ENCODE results near the gene CLCNKA. TPM values are rescaled to one million over a fixed set of nuclear protein-coding genes. Genes with fewer than 3 reads are reported as not detected.

The CLCNKA gene
- total and polyA plus RNA-seq, 3 donors from 2014 or later, result 6.5 to 9.9 (median 6.9) TPM

- Histone ChIP-seq H3K4me1 (peaks cover 16% of the 10 kb centered on the region), H3K36me3 (ENCODE audit: low read depth, missing control alignments) (no peaks in the 10 kb centered on the region), H3K4me3 (no peak overlapping the region), H3K27ac (no peak overlapping the region), H3K9me3 (no peaks in the 10 kb centered on the region), H3K27me3 (no peaks in the 10 kb centered on the region)
- intact Hi-C loops (cut with DNase I; ENCODE audit: low total_unique reads), result no loop called here
- no peak for TF ChIP-seq CTCF (IDR thresholded peaks at IDR 0.05)
- no peak for TF ChIP-seq POLR2A (IDR thresholded peaks at IDR 0.05)
- 85 to 95% methylated on average over 5 of the region's 5 CpGs for WGBS, 2 donors
- no peak for DNase-seq
Observed at GRCh38 chr1:16072095-16072494, 50.3 kb downstream of the CLCNKA start.

GRCh38 chr1:16072616-16073484 lies 51.0 kb downstream of the CLCNKA start:
- no peaks in the 10 kb centered on the region for H3K27me3 ChIP-seq
- DNase-seq, result no peak
- H3K9me3 ChIP-seq, result no peaks in the 10 kb centered on the region
- peak overlapping the region in 1 of 2 donors; percentile 41 for H3K4me3 ChIP-seq
- intact Hi-C loops (cut with DNase I; ENCODE audit: low total_unique reads), result no loop called here
- TF ChIP-seq POLR2A (IDR thresholded peaks at IDR 0.05) (no peak), CTCF (IDR thresholded peaks at IDR 0.05) (no peak)
- 4 to 22% methylated on average over 13 to 17 of the region's 49 CpGs for WGBS, 2 donors
- no peaks in the 10 kb centered on the region for H3K36me3 ChIP-seq (ENCODE audit: low read depth, missing control alignments)
- H3K27ac ChIP-seq, result no peak overlapping the region
- peaks cover 16% of the 10 kb centered on the region for H3K4me1 ChIP-seq

GRCh38 chr1:16073490-16074119 lies 51.8 kb downstream of the CLCNKA start, which contains the start of gene FAM131C:
TSS of gene FAM131C (minus strand) at chr1:16073651. CDS start at chr1:16073442, 209 bp downstream.
- H3K27me3 ChIP-seq, result no peaks in the 10 kb centered on the region
- peak; percentile 26 for DNase-seq
- TF ChIP-seq POLR2A (IDR thresholded peaks at IDR 0.05), result no peak
- TF ChIP-seq CTCF (IDR thresholded peaks at IDR 0.05), result peak in 2 of 3 experiments; percentile 7 to 78
- WGBS, 2 donors, result 8 to 13% methylated on average over 10 to 18 of the region's 54 CpGs
- intact Hi-C loops (cut with DNase I; ENCODE audit: low total_unique reads), result no loop called here
- H3K36me3 ChIP-seq (ENCODE audit: low read depth, missing control alignments), result no peaks in the 10 kb centered on the region
- H3K27ac ChIP-seq, result no peak within 1 kb of the TSS
- H3K4me3 ChIP-seq, result peak within 1 kb of the TSS in 1 of 2 donors; percentile 41
- peaks cover 10% of the 10 kb centered on the region for H3K4me1 ChIP-seq
- H3K9me3 ChIP-seq, result no peaks in the 10 kb centered on the region

GRCh38 chr1:16074217-16074616 lies 52.4 kb downstream of the CLCNKA start:
- Histone ChIP-seq H3K27me3 (no peaks in the 10 kb centered on the region), H3K4me1 (peaks cover 13% of the 10 kb centered on the region), H3K4me3 (no peak overlapping the region), H3K9me3 (no peaks in the 10 kb centered on the region), H3K36me3 (ENCODE audit: low read depth, missing control alignments) (no peaks in the 10 kb centered on the region), H3K27ac (no peak overlapping the region)
- 66 to 71% methylated on average over 5 of the region's 5 CpGs for WGBS, 2 donors
- DNase-seq, result no peak
- intact Hi-C loops (cut with DNase I; ENCODE audit: low total_unique reads), result no loop called here
- TF ChIP-seq POLR2A (IDR thresholded peaks at IDR 0.05), result no peak
- TF ChIP-seq CTCF (IDR thresholded peaks at IDR 0.05), result no peak

Data from testis (tissue), 3 donors.